H1 (cell line): Measurements from ENCODE around the gene IL18R1. TPM values are rescaled to one million over a fixed set of nuclear protein-coding genes. Genes with fewer than 3 reads are reported as not detected.
A peak's percentile ranks its signal among the peaks of the same experiment; 100 is the strongest.

Experiments
- CTCF ChIA-PET: fragments of 300-600 bp; sonication (Branson Sonifier 250); formaldehyde crosslinking; loops from one replicate; lab custom pipeline; 2021; ENCODE audit not compliant: partially characterized antibody; lab: Charles Lee
- POLR2A ChIA-PET: fragments of 300-600 bp; sonication (Branson Sonifier 250); formaldehyde crosslinking; loops from one replicate; lab custom pipeline; 2021; ENCODE audit warnings: inconsistent platforms; ENCODE audit not compliant: partially characterized antibody; lab: Charles Lee
- DNase-seq, 2 experiments: peaks; one replicate each; pipeline versions ENCODE4 v3.0.0 to v3.0.0-alpha.2; 2010 to 2022; ENCODE audit warnings: low spot score in 2 of 2, low read depth in 1 of 2, mixed read lengths in 1 of 2
- FAIRE-seq: peaks from 2 replicates; lab custom pipeline; 2011; peaks lifted over from hg19 to GRCh38; lab: Jason Lieb, UNC
- H2AFZ ChIP-seq: 2 replicates; pipeline ENCODE4 v1.8.1; 2012; ENCODE audit warnings: low read length, inconsistent platforms
- H2AK5ac ChIP-seq: 2 replicates; pipeline ENCODE4 v1.6.1; 2013; ENCODE audit warnings: low read depth, low read length
- H2BK120ac ChIP-seq: replicated peaks from 2 replicates; pipeline ENCODE3; 2013; ENCODE audit warnings: low read depth, low read length, inconsistent platforms
- H2BK12ac ChIP-seq: 2 replicates; pipeline ENCODE4 v1.6.1; 2013; ENCODE audit warnings: low read depth, low read length
- H2BK15ac ChIP-seq: 2 replicates; pipeline ENCODE4 v1.6.1; 2013; ENCODE audit warnings: low read length
- H2BK20ac ChIP-seq: 2 replicates; pipeline ENCODE4 v1.6.1; 2013; ENCODE audit warnings: low read length
- H2BK5ac ChIP-seq: 2 replicates; pipeline ENCODE4 v1.6.1; 2013; ENCODE audit warnings: low read depth, low read length
- H3K14ac ChIP-seq: 2 replicates; pipeline ENCODE4 v1.6.1; 2013; ENCODE audit warnings: inconsistent platforms; ENCODE audit not compliant: insufficient read length
- H3K18ac ChIP-seq: 2 replicates; pipeline ENCODE4 v1.6.1; 2013; ENCODE audit warnings: low read length; ENCODE audit errors: extremely low read depth
- H3K23ac ChIP-seq: 2 replicates; pipeline ENCODE4 v1.6.1; 2013; ENCODE audit warnings: inconsistent platforms; ENCODE audit not compliant: insufficient read length
- H3K23me2 ChIP-seq: 2 replicates; pipeline ENCODE4 v1.6.1; 2013; ENCODE audit warnings: low read depth, low read length
- H3K27ac ChIP-seq: 2 replicates; pipeline ENCODE4 v1.6.1; 2011; ENCODE audit warnings: low read depth, low read length, inconsistent platforms
- H3K27me3 ChIP-seq, 4 experiments: replicated peaks in 1 of 4; 1 replicate in 1 of 4; 2 replicates in 3 of 4; pipeline versions ENCODE4 v1.6.1 to v1.8.1; 2011 to 2013; ENCODE audit warnings: low read length in 3 of 4, mild to moderate bottlenecking in 3 of 4, inconsistent platforms in 2 of 4, mixed read lengths in 2 of 4, moderate library complexity in 1 of 4; ENCODE audit not compliant: control insufficient read depth in 3 of 4, insufficient read depth in 3 of 4; ENCODE audit errors: extremely low read depth in 1 of 4
- H3K36me3 ChIP-seq, 4 experiments: 2 replicates each; pipeline versions ENCODE4 v1.6.1 to v1.8.1; 2011 to 2013; ENCODE audit warnings: mild to moderate bottlenecking in 4 of 4, low read length in 3 of 4, moderate library complexity in 2 of 4, control low read depth in 1 of 4, inconsistent platforms in 1 of 4; ENCODE audit not compliant: insufficient read depth in 4 of 4, control insufficient read depth in 2 of 4
- H3K4ac ChIP-seq: replicated peaks from 2 replicates; pipeline ENCODE3; 2013; ENCODE audit warnings: low read length, low read depth, mixed read lengths, inconsistent platforms; ENCODE audit not compliant: insufficient read length
- H3K4me1 ChIP-seq, 4 experiments: replicated peaks in 1 of 4; 1 replicate in 1 of 4; 2 replicates in 3 of 4; pipeline versions ENCODE4 v1.6.1 to v1.8.1; 2011 to 2013; ENCODE audit warnings: low read length in 3 of 4, inconsistent platforms in 2 of 4, mixed read lengths in 1 of 4; ENCODE audit not compliant: insufficient read depth in 4 of 4, control insufficient read depth in 3 of 4
- H3K4me2 ChIP-seq, 2 experiments: 2 replicates each; pipeline versions ENCODE4 v1.6.1 to v1.8.1; 2011 to 2013; ENCODE audit warnings: low read depth in 2 of 2, low read length in 2 of 2, control low read depth in 1 of 2, inconsistent platforms in 1 of 2, mild to moderate bottlenecking in 1 of 2; ENCODE audit not compliant: insufficient read depth in 1 of 2
- H3K4me3 ChIP-seq, 4 experiments: fragments of 200-600, 300-600 bp in 1 of 4; sonication (generic), shearing (Covaris generic), sonication (Bioruptor Twin) in 1 of 4; 2 replicates each; pipeline versions ENCODE4 v1.5.1 to v1.8.1; 2011 to 2016; ENCODE audit warnings: low read length in 4 of 4, low read depth in 3 of 4, control low read depth in 2 of 4, inconsistent platforms in 2 of 4, mild to moderate bottlenecking in 2 of 4, mixed read lengths in 1 of 4, moderate library complexity in 1 of 4; ENCODE audit not compliant: insufficient read depth in 2 of 4; ENCODE audit errors: extremely low read depth in 1 of 4
- H3K56ac ChIP-seq: replicated peaks from 2 replicates; pipeline ENCODE3; 2013; ENCODE audit warnings: low read depth, mild to moderate bottlenecking, mixed read lengths, low read length, inconsistent platforms; ENCODE audit not compliant: insufficient read length
- H3K79me1 ChIP-seq: 2 replicates; pipeline ENCODE4 v1.6.1; 2013; ENCODE audit warnings: low read depth, low read length, control low read depth
- H3K79me2 ChIP-seq, 2 experiments: 2 replicates each; pipeline versions ENCODE4 v1.6.1 to v1.8.1; 2012 to 2013; ENCODE audit warnings: low read length in 2 of 2, mild to moderate bottlenecking in 2 of 2, inconsistent platforms in 1 of 2; ENCODE audit not compliant: insufficient read depth in 2 of 2, control insufficient read depth in 1 of 2
- H3K9ac ChIP-seq, 4 experiments: replicated peaks in 1 of 4; 1 replicate in 1 of 4; 2 replicates in 3 of 4; pipeline versions ENCODE4 v1.6.1 to v1.8.1; 2011 to 2013; ENCODE audit warnings: low read depth in 3 of 4, low read length in 3 of 4, control low read depth in 2 of 4, mild to moderate bottlenecking in 2 of 4, moderate library complexity in 2 of 4, inconsistent platforms in 1 of 4; ENCODE audit errors: extremely low read depth in 1 of 4
- H3K9me3 ChIP-seq, 2 experiments: 2 replicates each; pipeline versions ENCODE4 v1.6.1 to v1.8.1; 2012 to 2013; ENCODE audit warnings: mild to moderate bottlenecking in 2 of 2, moderate library complexity in 2 of 2, control low read depth in 1 of 2, inconsistent platforms in 1 of 2, low read depth in 1 of 2, low read length in 1 of 2, mixed read lengths in 1 of 2; ENCODE audit not compliant: insufficient read depth in 2 of 2
- H4K20me1 ChIP-seq, 2 experiments: replicated peaks in 1 of 2; 2 replicates each; pipeline versions ENCODE3 to v1.8.1; 2011 to 2013; ENCODE audit warnings: inconsistent platforms in 2 of 2, low read length in 2 of 2, mild to moderate bottlenecking in 1 of 2; ENCODE audit not compliant: insufficient read depth in 2 of 2, control insufficient read depth in 1 of 2
- H4K5ac ChIP-seq: 2 replicates; pipeline ENCODE4 v1.6.1; 2013; ENCODE audit warnings: low read length, low read depth, mixed read lengths, inconsistent platforms; ENCODE audit not compliant: insufficient read length
- H4K8ac ChIP-seq: 2 replicates; pipeline ENCODE4 v1.8.0; 2013; ENCODE audit warnings: mild to moderate bottlenecking, moderate library complexity, low read length, inconsistent platforms; ENCODE audit not compliant: insufficient read depth; ENCODE audit errors: extremely low read depth
- H4K91ac ChIP-seq: replicated peaks from 2 replicates; pipeline ENCODE3; 2013; ENCODE audit warnings: low read length, mixed read lengths, inconsistent platforms; ENCODE audit not compliant: insufficient read length
- CBX8 ChIP-seq: fragments of 300-800, 300-1000 bp; sonication (generic); IDR thresholded peaks from 2 replicates; pipeline ENCODE4 v1.7.1; 2016; ENCODE audit warnings: low read depth, low read length, borderline replicate concordance
- EP300 ChIP-seq, 2 experiments: IDR thresholded peaks; 1 replicate in 1 of 2; 2 replicates in 1 of 2; pipeline ENCODE4 v1.6.1; 2011 to 2012; ENCODE audit warnings: low read depth in 2 of 2, low read length in 2 of 2, mild to moderate bottlenecking in 2 of 2, borderline replicate concordance in 1 of 2, inconsistent platforms in 1 of 2, moderate library complexity in 1 of 2
- MAFK ChIP-seq: IDR thresholded peaks from 2 replicates; pipeline ENCODE4 v1.6.1; 2012; ENCODE audit warnings: low read depth, mild to moderate bottlenecking, improper control_type of control experiment, low read length
- PHF8 ChIP-seq: fragments of 200-600 bp; sonication (generic); conservative IDR thresholded peaks from 2 replicates; pipeline ENCODE4 v1.7.1; 2012; ENCODE audit warnings: low read depth, mild to moderate bottlenecking, inconsistent platforms, low read length, moderate library complexity
- SIX5 ChIP-seq: IDR thresholded peaks from 2 replicates; pipeline ENCODE4 v1.6.1; 2011; ENCODE audit warnings: mild to moderate bottlenecking, low read depth, low read length
- SP4 ChIP-seq: IDR thresholded peaks from 2 replicates; pipeline ENCODE4 v1.6.1; 2012; ENCODE audit warnings: low read length, inconsistent platforms
- SRF ChIP-seq: IDR thresholded peaks from 2 replicates; pipeline ENCODE4 v1.6.1; 2011; ENCODE audit warnings: mild to moderate bottlenecking, low read depth, low read length, moderate library complexity
- TAF1 ChIP-seq: IDR thresholded peaks from 2 replicates; pipeline ENCODE4 v1.6.1; 2011; ENCODE audit warnings: mild to moderate bottlenecking, low read depth, low read length
- TEAD4 ChIP-seq: IDR thresholded peaks from 2 replicates; pipeline ENCODE4 v1.6.1; 2012; ENCODE audit warnings: low read depth, low read length, inconsistent platforms, mixed read lengths
- ZNF274 ChIP-seq: IDR thresholded peaks from 2 replicates; pipeline ENCODE4 v1.7.0; 2012; ENCODE audit warnings: low read length, borderline replicate concordance; ENCODE audit errors: extremely low read depth
- WGBS, 2 experiments: shearing (Covaris generic) in 1 of 2; methylation state at CpG; one replicate each; pipeline versions ENCODE4 v1.1.6 to v1.1.7; 2013 to 2015; ENCODE audit warnings: low lambda C conversion rate in 2 of 2, mixed read lengths in 2 of 2, inconsistent platforms in 1 of 2, low coverage in 1 of 2, missing lambda C conversion rate in 1 of 2; ENCODE audit not compliant: insufficient replicate concordance in 2 of 2, insufficient coverage in 1 of 2, insufficient read length in 1 of 2; ENCODE audit errors: extremely low coverage in 1 of 2, missing lambda C conversion rate in 1 of 2; 5-methylcytosine and 5-hydroxymethylcytosine counted together
- polyA plus RNA-seq, 7 experiments: library from polyadenylated mRNA; depleted of rRNA in 3 of 7; stranded (reverse) in 5 of 7; unstranded in 2 of 7; fragments of >200 nt in 5 of 7; fragments of 200-250 nt in 2 of 7; gene quantifications; 1 replicate in 5 of 7; 2 replicates in 1 of 7; 4 replicates in 1 of 7; pipeline versions ENCODE4 v1.2.1 to v1.2.3, GENCODE V29; 2011 to 2013; ENCODE audit warnings: missing spikeins in 2 of 7, mixed read lengths in 2 of 7
- total RNA-seq: library from RNA; stranded (reverse); fragmentation: NEBNext Ultra II Directional; extraction: Animal tissue kit (Norgen Biotek cat#: 25700); gene quantifications from 2 replicates; pipeline ENCODE4 v1.2.1, GENCODE V29; 2021
- TF ChIP-seq, protein P1 (sequence below): IDR thresholded peaks from 2 replicates; pipeline ENCODE4 v1.6.1; 2011; ENCODE audit warnings: low read length, improper control_type of control experiment
- TF ChIP-seq, protein P2 (sequence below): IDR thresholded peaks from 2 replicates; pipeline ENCODE4 v1.6.1; 2012; ENCODE audit warnings: low read length, inconsistent platforms

IL18R1 gene
- total and polyA plus RNA-seq, 2 of the 8 experiments (the other 6 are each of a cell fraction or from before 2014, with no cell fraction given) = 0.54 TPM; not detected in 1

- H2BK5ac ChIP-seq = no peak overlapping the region
- no peak for FAIRE-seq
- no peak overlapping the region for H3K4ac ChIP-seq
- no peak overlapping the region for H2BK12ac ChIP-seq
- DNase-seq = no peak
- H3K79me2 ChIP-seq = no peaks in the 10 kb centered on the region
- H3K14ac ChIP-seq = no peak overlapping the region
- H3K36me3 ChIP-seq = no peaks in the 10 kb centered on the region
- H4K8ac ChIP-seq = no peak overlapping the region
- no peak overlapping the region for H3K9ac ChIP-seq
- POLR2A ChIA-PET = no interaction called here
- no peaks in the 10 kb centered on the region for H3K27me3 ChIP-seq
- no peaks in the 10 kb centered on the region for H3K4me1 ChIP-seq
- 81% methylated on average over 8 of the region's 8 CpGs; no CpG with 5 or more reads in 1 of the 2 experiments for WGBS, 2 experiments
- no peak overlapping the region for H2AFZ ChIP-seq
- CTCF ChIA-PET = no interaction called here
- H3K4me3 ChIP-seq = no peak overlapping the region
- no peaks in the 10 kb centered on the region for H4K20me1 ChIP-seq
- H3K79me1 ChIP-seq = no peaks in the 10 kb centered on the region
- no peaks in the 10 kb centered on the region for H3K9me3 ChIP-seq
- H2BK120ac ChIP-seq = no peak overlapping the region
- no peaks in the 10 kb centered on the region for H3K23me2 ChIP-seq
- H4K91ac ChIP-seq = peak overlapping the region; percentile 47
- no peak overlapping the region for H3K56ac ChIP-seq
- H2AK5ac ChIP-seq = no peak overlapping the region
- H2BK15ac ChIP-seq = no peak overlapping the region
- H3K18ac ChIP-seq = no peak overlapping the region
- H3K27ac ChIP-seq = no peak overlapping the region
- no peak overlapping the region for H2BK20ac ChIP-seq
- H3K4me2 ChIP-seq = no peak overlapping the region
- no peak overlapping the region for H3K23ac ChIP-seq
- H4K5ac ChIP-seq = no peak overlapping the region
- TF ChIP-seq TAF1 (no peak), SIX5 (no peak), ZNF274 (no peak), MAFK (no peak), CBX8 (no peak), SP4 (no peak), PHF8 (no peak), EP300 (IDR thresholded peaks at IDR 0.05; ENCODE audit: borderline replicate concordance in 1 of 2, low read depth in 2 of 2, low read length in 2 of 2) (no peak), SRF (no peak), TEAD4 (no peak)
- TF ChIP-seq, protein P1, sequence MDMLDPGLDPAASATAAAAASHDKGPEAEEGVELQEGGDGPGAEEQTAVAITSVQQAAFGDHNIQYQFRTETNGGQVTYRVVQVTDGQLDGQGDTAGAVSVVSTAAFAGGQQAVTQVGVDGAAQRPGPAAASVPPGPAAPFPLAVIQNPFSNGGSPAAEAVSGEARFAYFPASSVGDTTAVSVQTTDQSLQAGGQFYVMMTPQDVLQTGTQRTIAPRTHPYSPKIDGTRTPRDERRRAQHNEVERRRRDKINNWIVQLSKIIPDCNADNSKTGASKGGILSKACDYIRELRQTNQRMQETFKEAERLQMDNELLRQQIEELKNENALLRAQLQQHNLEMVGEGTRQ = no peak
- TF ChIP-seq, protein P2, sequence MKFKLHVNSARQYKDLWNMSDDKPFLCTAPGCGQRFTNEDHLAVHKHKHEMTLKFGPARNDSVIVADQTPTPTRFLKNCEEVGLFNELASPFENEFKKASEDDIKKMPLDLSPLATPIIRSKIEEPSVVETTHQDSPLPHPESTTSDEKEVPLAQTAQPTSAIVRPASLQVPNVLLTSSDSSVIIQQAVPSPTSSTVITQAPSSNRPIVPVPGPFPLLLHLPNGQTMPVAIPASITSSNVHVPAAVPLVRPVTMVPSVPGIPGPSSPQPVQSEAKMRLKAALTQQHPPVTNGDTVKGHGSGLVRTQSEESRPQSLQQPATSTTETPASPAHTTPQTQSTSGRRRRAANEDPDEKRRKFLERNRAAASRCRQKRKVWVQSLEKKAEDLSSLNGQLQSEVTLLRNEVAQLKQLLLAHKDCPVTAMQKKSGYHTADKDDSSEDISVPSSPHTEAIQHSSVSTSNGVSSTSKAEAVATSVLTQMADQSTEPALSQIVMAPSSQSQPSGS = no peak
Measured at GRCh38 chr2:102313471-102313870, 42.1 kb upstream of the IL18R1 start.
